H1 (cell line): ENCODE results near the gene ZDHHC17. TPM values are rescaled to one million over a fixed set of nuclear protein-coding genes. Genes with fewer than 3 reads are reported as not detected.

ENCODE experiments used
- FOSL1 ChIP-seq: IDR thresholded peaks from 2 replicates; pipeline ENCODE4 v1.6.1; 2011; ENCODE audit warnings: mild to moderate bottlenecking, low read depth, low read length, moderate library complexity; ENCODE audit not compliant: insufficient read depth
- polyA plus RNA-seq, 7 experiments: library from polyadenylated mRNA; depleted of rRNA in 3 of 7; stranded (reverse) in 5 of 7; unstranded in 2 of 7; fragments of >200 nt in 5 of 7; fragments of 200-250 nt in 2 of 7; gene quantifications; 1 replicate in 5 of 7; 2 replicates in 1 of 7; 4 replicates in 1 of 7; pipeline versions ENCODE4 v1.2.1 to v1.2.3, GENCODE V29; 2011 to 2013; ENCODE audit warnings: missing spikeins in 2 of 7, mixed read lengths in 2 of 7
- total RNA-seq: library from RNA; stranded (reverse); fragmentation: NEBNext Ultra II Directional; extraction: Animal tissue kit (Norgen Biotek cat#: 25700); gene quantifications from 2 replicates; pipeline ENCODE4 v1.2.1, GENCODE V29; 2021

Gene ZDHHC17
- total and polyA plus RNA-seq, 2 of the 8 experiments (the other 6 are each of a cell fraction or from before 2014, with no cell fraction given) = 27.6 to 28.9 TPM

- no peak for TF ChIP-seq FOSL1
Observed at GRCh38 chr12:76883811-76884210, 119.9 kb downstream of the ZDHHC17 start (continued).
